MCF 10A (cell line): ENCODE data around the gene KRTAP12-2. TPM values are rescaled to one million over a fixed set of nuclear protein-coding genes. Genes with fewer than 3 reads are reported as not detected.

ENCODE experiments used
- BruUV-seq: library from RNA; stranded (reverse); fragments of 400-500 nt; replicated peaks from 2 replicates; lab custom pipeline; 2021; lab: Mats Ljungman, UMichigan
- CTCF ChIA-PET: fragments of 300-600 bp; sonication (Branson Sonifier 250); formaldehyde crosslinking; extraction: SDS; loops from one replicate; lab custom pipeline; 2021; ENCODE audit warnings: antibody characterized with exemption, inconsistent platforms; lab: Yijun Ruan, JAX
- POLR2A ChIA-PET: fragments of 300-600, 350-650 bp; sonication (Branson Sonifier 250); formaldehyde crosslinking; extraction: SDS; loops from one replicate; lab custom pipeline; 2020; ENCODE audit warnings: antibody characterized with exemption, inconsistent platforms; lab: Yijun Ruan, JAX
- DNase-seq: peaks from one replicate; pipeline ENCODE4 v3.0.0-alpha.2; 2018; ENCODE audit not compliant: unreplicated experiment
- H3K27ac Mint-ChIP-seq: one replicate; pipeline ENCODE4 v1.8.0; 2022; ENCODE audit warnings: mild to moderate bottlenecking, low read depth, mixed read lengths; ENCODE audit not compliant: unreplicated experiment
- H3K27me3 Mint-ChIP-seq: one replicate; pipeline ENCODE4 v1.8.0; 2022; ENCODE audit warnings: mixed read lengths; ENCODE audit not compliant: insufficient read depth, unreplicated experiment
- H3K36me3 Mint-ChIP-seq: one replicate; pipeline ENCODE4 v1.8.0; 2022; ENCODE audit warnings: mild to moderate bottlenecking, moderate library complexity, mixed read lengths; ENCODE audit not compliant: insufficient read depth, unreplicated experiment
- H3K4me1 Mint-ChIP-seq: one replicate; pipeline ENCODE4 v1.8.0; 2022; ENCODE audit warnings: mixed read lengths; ENCODE audit not compliant: insufficient read depth, unreplicated experiment
- H3K4me3 Mint-ChIP-seq: one replicate; pipeline ENCODE4 v1.8.0; 2022; ENCODE audit warnings: mild to moderate bottlenecking, moderate library complexity, mixed read lengths; ENCODE audit not compliant: unreplicated experiment
- H3K9me3 Mint-ChIP-seq: one replicate; pipeline ENCODE4 v1.8.0; 2022; ENCODE audit warnings: mixed read lengths; ENCODE audit not compliant: unreplicated experiment
- CTCF ChIP-seq: fragments of 200-600 bp; IDR thresholded peaks from one replicate; pipeline ENCODE4 v1.8.0; 2022; ENCODE audit warnings: antibody characterized with exemption, mild to moderate bottlenecking; ENCODE audit not compliant: unreplicated experiment
- intact Hi-C: fragments of 100-400 bp; cut with micrococcal nuclease; formaldehyde crosslinking; loops from 2 replicates; pipeline ENCODE4 v1.14.1; 2022
- total RNA-seq: library from RNA; stranded (reverse); gene quantifications from 2 replicates; pipeline ENCODE4 v1.2.3, GENCODE V29; 2022

The KRTAP12-2 gene
- total RNA-seq, 1 experiment from 2014 or later, result not detected

- POLR2A ChIA-PET, result interaction anchor here (2.4 kb wide), 1 partner anchor 8 kb away, joined by 7 read pairs; no protein-coding TSS in a partner anchor
- H3K27me3 Mint-ChIP-seq, result peaks cover 77% of the 10 kb centered on the region
- no peak overlapping the region for H3K4me3 Mint-ChIP-seq
- no TSS peak for BruUV-seq
- no peaks in the 10 kb centered on the region for H3K4me1 Mint-ChIP-seq
- CTCF ChIA-PET, result interaction anchor here (0.6 to 1.2 kb wide), 2 partner anchors 30 to 47 kb away, joined by 3 to 6 read pairs; no protein-coding TSS in a partner anchor
- no peak overlapping the region for H3K27ac Mint-ChIP-seq
- H3K36me3 Mint-ChIP-seq, result no peaks in the 10 kb centered on the region
- TF ChIP-seq CTCF, result no peak
- intact Hi-C loops, result no loop called here
- H3K9me3 Mint-ChIP-seq, result no peaks in the 10 kb centered on the region
- DNase-seq, result no peak
These were observed 45.7 kb upstream of the KRTAP12-2 start for GRCh38 chr21:44712203-44713028.

GRCh38 chr21:44711327-44712202, 44.8 kb upstream of the KRTAP12-2 start, which contains the start of gene TSPEAR:
TSPEAR (minus strand) TSS chr21:44711572; CDS start chr21:44711514, 58 bp downstream.
- Mint-ChIP-seq H3K27me3 (peaks cover 78% of the 10 kb centered on the region), H3K4me3 (no peak within 1 kb of the TSS), H3K36me3 (no peaks in the 10 kb centered on the region), H3K9me3 (no peaks in the 10 kb centered on the region), H3K27ac (no peak within 1 kb of the TSS), H3K4me1 (no peaks in the 10 kb centered on the region)
- intact Hi-C loops, result no loop called here
- no peak for DNase-seq
- no TSS peak for BruUV-seq
- ChIA-PET POLR2A (interaction anchor here (1.1 to 2.4 kb wide), 2 partner anchors 9 to 16 kb away, joined by 4 to 7 read pairs; no protein-coding TSS in a partner anchor), CTCF (interaction anchor here (1.2 to 1.9 kb wide), 2 partner anchors 31 to 43 kb away, joined by 3 to 5 read pairs; no protein-coding TSS in a partner anchor)
- no peak for TF ChIP-seq CTCF

GRCh38 chr21:44710756-44711326, 44.1 kb upstream of the KRTAP12-2 start:
- H3K36me3 Mint-ChIP-seq, result no peaks in the 10 kb centered on the region
- POLR2A ChIA-PET, result interaction anchor here (1.0 to 2.4 kb wide), 3 partner anchors 10 to 33 kb away, joined by 3 to 7 read pairs (median 4); no protein-coding TSS in a partner anchor
- no peaks in the 10 kb centered on the region for H3K4me1 Mint-ChIP-seq
- peaks cover 78% of the 10 kb centered on the region for H3K27me3 Mint-ChIP-seq
- peak; percentile 8 for DNase-seq
- CTCF ChIA-PET, result interaction anchor here (1.2 to 1.9 kb wide), 2 partner anchors 32 to 42 kb away, joined by 3 to 5 read pairs; no protein-coding TSS in a partner anchor
- no peak for TF ChIP-seq CTCF
- H3K4me3 Mint-ChIP-seq, result no peak overlapping the region
- intact Hi-C loops, result no loop called here
- no peaks in the 10 kb centered on the region for H3K9me3 Mint-ChIP-seq
- no TSS peak for BruUV-seq
- no peak overlapping the region for H3K27ac Mint-ChIP-seq
